ENCODE data around the gene HSDL1.

Gene HSDL1

GRCh38 chr16:84075376-84075775 is 69.6 kb downstream of the HSDL1 start:
- no peak for DNase-seq

DNA sequence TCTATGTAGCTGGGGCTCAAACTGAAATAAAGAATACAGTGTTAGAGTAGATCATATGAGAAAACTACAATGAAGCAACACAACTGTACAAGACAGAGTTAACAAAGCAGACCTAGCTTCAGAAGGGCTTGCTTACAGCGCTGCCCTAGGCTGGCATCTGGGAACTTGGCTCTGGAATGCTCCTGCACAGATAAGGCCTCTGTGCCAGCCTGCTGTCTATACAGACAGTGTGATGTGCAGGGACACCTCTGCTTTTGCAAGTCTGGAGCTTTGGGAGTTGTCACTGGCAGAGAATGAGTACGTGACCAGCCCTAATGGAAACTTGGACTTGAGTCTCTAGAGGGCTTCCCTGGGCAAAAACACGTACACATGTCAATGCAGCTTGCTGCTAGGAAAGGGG is 70.3 kb downstream of the HSDL1 start:
- no peak for DNase-seq
